HG02623 (cell line): ENCODE results near the gene B3GALT5.
"Not testable (repeated sequence)": the region's sequence is repeated elsewhere in the genome, so short reads cannot be mapped to it uniquely, and the experiment has no call there.

Experiments
- ATAC-seq: cut with Tn5 transposase; IDR thresholded peaks from one replicate; pipeline ENCODE4 v1.9.1; 2021; ENCODE audit warnings: moderate library complexity; ENCODE audit not compliant: unreplicated experiment

B3GALT5 gene

GRCh38 chr21:39612233-39613040, at the start of gene B3GALT5:
Gene B3GALT5, plus strand, starts transcription at chr21:39612940. Its CDS starts 47,620 bp downstream, at chr21:39660560.
- no peak for ATAC-seq

GRCh38 chr21:39564200-39564599, 48.5 kb upstream of the B3GALT5 start:
- ATAC-seq: no peak

GRCh38 chr21:39567180-39567972, 45.4 kb upstream of the B3GALT5 start:
- ATAC-seq: no peak

GRCh38 chr21:39568361-39568760, 44.4 kb upstream of the B3GALT5 start:
- ATAC-seq: no peak

GRCh38 chr21:39575775-39576174, 37.0 kb upstream of the B3GALT5 start:
- no peak for ATAC-seq

- no peak for ATAC-seq
These were observed 36.1 kb upstream of the B3GALT5 start for GRCh38 chr21:39576518-39577128.

GRCh38 chr21:39579734-39580332, 32.9 kb upstream of the B3GALT5 start:
- no peak for ATAC-seq

GRCh38 chr21:39580744-39581143, 32.0 kb upstream of the B3GALT5 start:
- no peak for ATAC-seq

GRCh38 chr21:39581414-39581813, 31.3 kb upstream of the B3GALT5 start:
- no peak for ATAC-seq

GRCh38 chr21:39582749-39583148, 30.0 kb upstream of the B3GALT5 start:
- ATAC-seq: no peak

- ATAC-seq: not testable (repeated sequence)
These were observed 29.2 kb upstream of the B3GALT5 start for GRCh38 chr21:39583586-39583985.

GRCh38 chr21:39587376-39587775, 25.4 kb upstream of the B3GALT5 start:
- ATAC-seq: no peak

- ATAC-seq: no peak
These were observed 23.9 kb upstream of the B3GALT5 start for GRCh38 chr21:39588884-39589283.

- ATAC-seq: no peak
These were observed 19.2 kb upstream of the B3GALT5 start for GRCh38 chr21:39593522-39593921.

- no peak for ATAC-seq
These were observed 17.3 kb upstream of the B3GALT5 start for GRCh38 chr21:39595465-39595864.

GRCh38 chr21:39597595-39597994, 15.1 kb upstream of the B3GALT5 start:
- no peak for ATAC-seq

- no peak for ATAC-seq
These were observed 13.4 kb upstream of the B3GALT5 start for GRCh38 chr21:39599191-39599970.

GRCh38 chr21:39601187-39601928, 11.4 kb upstream of the B3GALT5 start:
- no peak for ATAC-seq

GRCh38 chr21:39602076-39602689, 10.6 kb upstream of the B3GALT5 start:
- ATAC-seq: no peak
